DMS 273 (cell line): ENCODE data around the gene VAC14.
"Not testable (repeated sequence)": the region's sequence is repeated elsewhere in the genome, so short reads cannot be mapped to it uniquely, and the experiment has no call there.

ENCODE experiments used
- DNase-seq: peaks from one replicate; lab custom pipeline; 2025; ENCODE audit not compliant: unreplicated experiment; lab: John Stamatoyannopoulos, UW

Gene VAC14

DNA sequence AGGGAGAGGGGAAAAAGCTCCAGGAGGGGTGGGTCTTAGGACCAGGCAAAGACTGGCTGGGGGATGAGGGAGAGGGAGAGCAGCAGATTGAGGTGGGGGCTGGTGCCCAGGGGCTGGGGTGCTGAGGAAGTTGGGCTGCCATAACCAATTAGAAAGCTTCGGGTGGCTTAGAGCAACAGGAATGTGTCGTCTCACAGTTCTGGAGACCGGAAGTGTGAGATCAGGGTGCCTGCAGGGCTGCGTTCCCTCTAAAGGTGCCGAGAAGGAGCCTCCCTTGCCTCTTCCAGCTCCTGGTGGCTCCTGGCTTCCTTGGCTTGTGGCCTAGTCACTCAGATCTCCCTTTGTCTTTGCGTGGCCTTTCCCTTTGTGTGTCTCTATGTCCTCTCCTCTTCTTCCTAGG is 152.4 kb downstream of the VAC14 start:
- no peak for DNase-seq

DNA sequence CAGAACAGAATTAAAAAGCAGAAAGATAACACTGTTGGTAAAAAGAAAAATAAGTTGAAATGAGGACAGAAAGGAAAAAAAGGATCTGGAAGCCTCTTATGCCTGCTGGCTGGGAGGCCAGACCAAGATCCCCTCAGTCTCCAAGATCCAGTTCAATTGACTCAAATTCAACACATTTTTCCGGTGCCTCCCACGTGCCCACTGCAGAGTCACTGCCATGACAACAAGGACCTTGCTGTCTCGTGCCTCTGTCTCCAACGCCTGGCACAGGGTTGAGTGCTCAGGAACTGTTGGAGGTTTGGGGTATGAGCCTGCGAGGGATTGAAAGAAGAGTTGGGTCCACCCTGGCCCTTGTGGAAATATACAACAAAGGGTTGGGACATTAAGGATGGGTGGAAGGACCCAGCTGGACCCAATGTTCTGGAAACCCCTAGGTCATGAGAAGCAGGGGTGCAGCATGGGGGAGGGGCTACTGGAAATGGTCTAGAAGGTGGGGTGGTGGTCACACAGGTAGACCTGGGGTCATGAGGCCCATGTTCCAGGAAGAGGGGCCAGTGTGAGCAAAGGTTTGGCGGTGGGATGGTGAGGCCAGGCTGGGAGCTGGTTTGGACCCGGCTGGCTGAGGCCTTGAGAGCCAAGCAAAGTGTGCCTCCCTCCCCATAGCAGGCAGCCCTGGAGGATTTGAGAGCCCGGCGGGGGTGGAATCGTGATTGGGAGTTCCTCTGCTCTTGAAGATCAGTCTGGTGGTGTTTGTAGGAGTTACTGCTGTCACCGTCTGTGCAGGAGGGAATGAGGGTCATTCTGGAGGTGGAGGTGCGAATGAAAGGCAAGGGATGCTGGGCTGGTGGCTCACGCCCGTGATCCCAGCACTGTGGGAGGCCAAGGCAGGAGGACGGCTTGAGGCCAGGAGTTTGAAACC is 153.3 kb downstream of the VAC14 start:
- DNase-seq, result no peak

GRCh38 chr16:70646260-70647241 is 154.4 kb downstream of the VAC14 start, which contains the start of gene IL34:
Gene IL34, plus strand, starts transcription at chr16:70646559. Its CDS starts 389 bp downstream, at chr16:70646948.
- peak; percentile 63 for DNase-seq

DNA sequence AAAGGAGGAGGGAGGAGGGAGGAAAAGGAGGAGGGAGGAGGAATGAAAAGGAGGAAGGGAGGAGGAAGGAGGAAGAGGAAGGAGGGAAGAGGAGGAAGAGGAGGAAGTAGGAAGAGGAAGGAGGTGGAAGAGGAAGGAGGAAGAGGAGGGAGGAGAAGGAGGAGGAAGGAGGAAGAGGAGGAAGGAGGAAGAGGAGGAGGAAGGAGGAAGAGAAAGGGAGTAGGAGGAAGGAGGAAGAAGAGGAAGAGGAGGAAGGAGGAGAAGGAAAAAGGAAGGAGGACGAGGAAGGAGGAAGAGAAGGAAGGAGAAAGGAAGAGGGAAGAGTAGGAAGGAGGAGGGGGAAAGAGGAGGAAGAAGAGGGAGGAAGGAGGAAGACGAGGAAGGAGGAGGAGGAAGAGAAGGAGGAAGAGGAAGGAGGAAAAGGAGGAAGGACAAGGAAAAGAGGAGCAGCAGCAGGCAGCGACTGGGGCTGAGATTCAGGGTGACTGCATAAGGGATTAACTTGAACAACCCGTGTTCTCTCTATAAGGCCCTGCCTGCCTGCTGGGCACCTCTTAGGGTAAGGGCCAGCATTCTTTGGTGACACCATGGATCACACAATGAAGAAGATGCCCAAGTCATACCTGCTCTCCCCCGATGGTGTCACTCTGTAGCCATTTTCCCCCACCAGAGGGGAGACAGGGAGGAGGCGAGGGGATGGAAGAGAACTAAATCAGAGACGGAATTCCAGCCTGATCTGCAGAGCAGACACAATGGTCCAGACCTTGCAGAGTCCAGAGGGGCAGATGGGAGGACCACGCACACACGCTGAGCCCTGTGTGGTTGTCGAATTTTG is 156.0 kb downstream of the VAC14 start:
- DNase-seq, result no peak

DNA sequence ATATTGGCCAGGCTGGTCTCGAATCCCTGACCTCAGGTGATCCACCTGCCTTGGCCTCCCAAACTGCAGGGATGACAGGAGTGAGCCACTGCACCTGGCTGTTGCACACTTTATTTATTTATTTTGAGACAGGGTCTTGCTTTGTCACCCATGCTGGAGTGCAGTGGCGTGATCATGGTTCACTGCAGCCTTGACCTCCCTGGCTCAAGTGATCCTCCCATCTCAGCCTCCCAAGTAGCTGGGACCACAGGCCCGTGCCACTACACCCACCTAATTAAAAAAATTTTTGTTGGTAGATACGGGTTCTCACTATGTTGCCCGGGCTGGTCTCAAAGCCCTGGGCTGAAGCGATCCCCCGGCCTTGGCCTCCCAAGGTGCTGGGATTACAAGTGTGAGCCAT is 157.7 kb downstream of the VAC14 start:
- DNase-seq, result not testable (repeated sequence)

DNA sequence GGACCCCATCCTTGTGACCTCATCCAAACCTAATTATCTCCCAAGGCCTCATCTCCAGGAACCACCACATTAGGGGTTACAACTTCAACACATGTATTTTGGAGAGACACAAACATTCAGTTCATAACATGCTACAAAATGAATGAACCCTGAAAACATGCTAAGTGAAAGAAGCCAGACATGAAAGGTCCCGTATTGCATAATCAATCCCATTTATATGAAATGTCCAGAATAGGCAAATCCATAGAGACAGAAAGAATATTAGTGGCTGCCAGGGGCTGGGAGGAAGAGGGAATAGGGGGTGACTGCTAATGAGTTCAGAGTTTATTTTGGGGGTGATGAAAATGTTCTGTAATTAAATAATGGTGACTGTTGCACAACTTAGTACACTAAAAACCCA is 158.3 kb downstream of the VAC14 start:
- no peak for DNase-seq

DNA sequence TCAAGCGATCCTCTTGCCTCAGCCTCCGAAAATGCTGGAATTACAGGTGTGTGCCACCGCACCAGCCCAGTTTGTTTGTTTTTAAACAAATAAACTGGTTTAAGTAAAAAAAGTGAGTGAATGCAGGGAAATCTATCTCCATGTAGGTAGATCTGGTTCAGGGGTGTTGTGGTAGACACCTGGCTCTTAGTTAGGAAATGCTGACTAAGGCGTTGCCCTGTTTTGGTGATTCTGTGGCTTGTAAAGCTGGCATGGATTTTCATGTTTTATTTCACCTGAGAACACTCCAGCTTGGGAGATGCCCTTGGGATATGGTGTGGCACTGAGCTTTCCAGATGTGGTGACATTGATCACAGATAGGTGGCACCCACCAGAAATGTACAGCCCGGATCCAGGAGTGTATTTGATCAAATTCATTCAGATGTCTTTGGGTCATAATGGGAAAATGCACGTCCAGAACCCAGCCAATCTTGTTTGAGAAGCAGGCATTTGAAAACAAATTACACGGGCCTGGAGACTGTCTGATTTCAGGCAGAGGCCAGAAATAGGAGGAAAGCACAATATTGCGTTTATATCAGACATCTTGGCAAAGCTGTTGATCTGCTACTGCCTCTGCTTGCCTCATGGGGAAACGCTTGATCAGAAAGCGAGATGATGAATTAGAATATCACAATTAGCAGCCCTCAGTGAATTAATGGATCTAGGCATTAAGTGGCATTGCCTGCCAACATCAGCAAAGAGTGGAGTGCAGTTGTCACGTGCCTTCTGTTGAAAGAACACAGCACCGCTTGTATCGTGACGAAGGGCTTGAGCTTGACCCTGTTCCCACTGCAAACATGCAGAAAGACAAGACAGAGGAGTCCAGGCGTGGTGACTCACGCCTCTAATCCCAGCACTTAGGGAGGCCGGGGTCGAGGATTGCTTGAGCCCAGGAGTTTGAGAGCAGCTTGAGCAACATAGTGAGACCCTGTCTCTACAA is 161.9 kb downstream of the VAC14 start:
- no peak for DNase-seq
